Endodermal cell (in vitro differentiated cells): ENCODE results near the gene GAS7. TPM values are rescaled to one million over a fixed set of nuclear protein-coding genes. Genes with fewer than 3 reads are reported as not detected.

Experiments used
- DNase-seq: peaks from one replicate; pipeline ENCODE4 v3.0.0-alpha.2; 2017
- H3K27ac ChIP-seq: 2 replicates; pipeline ENCODE4 v1.5.1; 2013; ENCODE audit warnings: mild to moderate bottlenecking, low read depth, low read length, moderate library complexity
- H3K27me3 ChIP-seq: 2 replicates; pipeline ENCODE4 v1.6.1; 2013; ENCODE audit warnings: mild to moderate bottlenecking, low read length, moderate library complexity; ENCODE audit not compliant: insufficient read depth, control insufficient read depth, poor library complexity, severe bottlenecking
- H3K36me3 ChIP-seq: 2 replicates; pipeline ENCODE4 v1.7.0; 2013; ENCODE audit warnings: mild to moderate bottlenecking, low read length, moderate library complexity; ENCODE audit not compliant: control insufficient read depth, insufficient read depth
- H3K4me1 ChIP-seq: one replicate; pipeline ENCODE4 v1.7.0; 2013; ENCODE audit warnings: low read length; ENCODE audit not compliant: control insufficient read depth, insufficient read depth
- H3K4me3 ChIP-seq: 2 replicates; pipeline ENCODE4 v1.5.1; 2013; ENCODE audit warnings: mild to moderate bottlenecking, low read length, moderate library complexity
- H3K9ac ChIP-seq: 2 replicates; pipeline ENCODE4 v1.6.1; 2013; ENCODE audit warnings: mild to moderate bottlenecking, low read length, moderate library complexity; ENCODE audit not compliant: poor library complexity, severe bottlenecking; ENCODE audit errors: extremely low read depth
- H3K9me3 ChIP-seq: 2 replicates; pipeline ENCODE4 v1.6.1; 2013; ENCODE audit warnings: mild to moderate bottlenecking, low read length, moderate library complexity; ENCODE audit not compliant: control insufficient read depth
- H3K27ac Mint-ChIP-seq: 2 replicates; pipeline ENCODE4 v1.8.0; 2020; ENCODE audit warnings: mixed read lengths
- H3K27me3 Mint-ChIP-seq: 2 replicates; pipeline ENCODE4 v1.8.0; 2021; ENCODE audit warnings: mild to moderate bottlenecking, mixed read lengths; ENCODE audit not compliant: insufficient read depth
- H3K36me3 Mint-ChIP-seq: 2 replicates; pipeline ENCODE4 v1.8.0; 2020; ENCODE audit warnings: low read depth, mixed read lengths
- H3K4me1 Mint-ChIP-seq: 2 replicates; pipeline ENCODE4 v1.8.0; 2020; ENCODE audit warnings: mixed read lengths
- H3K4me3 Mint-ChIP-seq: 2 replicates; pipeline ENCODE4 v1.8.0; 2020; ENCODE audit warnings: mild to moderate bottlenecking, moderate library complexity, mixed read lengths
- H3K9me3 Mint-ChIP-seq: 2 replicates; pipeline ENCODE4 v1.8.0; 2020; ENCODE audit warnings: mild to moderate bottlenecking, mixed read lengths
- CTCF ChIP-seq: fragments of 200-600 bp; sonication (generic); conservative IDR thresholded peaks from 2 replicates; pipeline ENCODE4 v1.5.0; 2021; ENCODE audit warnings: antibody characterized with exemption, mild to moderate bottlenecking
- WGBS, 2 experiments: methylation state at CpG; one replicate each; pipeline versions ENCODE4 v1.1.5 to v1.1.7; 2013; ENCODE audit warnings: missing lambda C conversion rate in 2 of 2, mixed read lengths in 1 of 2; ENCODE audit not compliant: insufficient coverage in 1 of 2, insufficient read length in 1 of 2; 5-methylcytosine and 5-hydroxymethylcytosine counted together
- total RNA-seq, 2 donors: library from RNA; stranded (reverse); fragmentation: NEBNext Ultra II Directional in 1 of 2; extraction: Animal tissue kit (Norgen Biotek cat#: 25700) in 1 of 2; gene quantifications; 2 replicates in 1 of 2; 3 replicates in 1 of 2; pipeline ENCODE4 v1.2.1, GENCODE V29; 2021

The GAS7 gene
- total RNA-seq, 2 donors from 2014 or later, result 8.6 to 14.7 TPM

GRCh38 chr17:9984768-9985167, 213.6 kb downstream of the GAS7 start:
- no peaks in the 10 kb centered on the region for H3K27me3 Mint-ChIP-seq
- no peaks in the 10 kb centered on the region for H3K9me3 ChIP-seq
- DNase-seq, result peak; percentile 45
- no peaks in the 10 kb centered on the region for H3K36me3 ChIP-seq
- H3K4me1 Mint-ChIP-seq, result peaks cover 5% of the 10 kb centered on the region
- H3K9ac ChIP-seq, result no peak overlapping the region
- no peaks in the 10 kb centered on the region for H3K4me1 ChIP-seq
- peaks cover 4% of the 10 kb centered on the region for H3K36me3 Mint-ChIP-seq
- H3K4me3 Mint-ChIP-seq, result no peak overlapping the region
- no peak overlapping the region for H3K27ac Mint-ChIP-seq
- H3K27ac ChIP-seq, result no peak overlapping the region
- H3K27me3 ChIP-seq, result no peaks in the 10 kb centered on the region
- whole genome bisulfite sequencing, 2 experiments, result 96 to 98% methylated on average over 6 to 9 of the region's 9 CpGs
- H3K9me3 Mint-ChIP-seq, result peaks cover 4% of the 10 kb centered on the region
- no peak overlapping the region for H3K4me3 ChIP-seq
- no peak for TF ChIP-seq CTCF

GRCh38 chr17:9982159-9982558, 216.2 kb downstream of the GAS7 start:
- H3K9ac ChIP-seq, result no peak overlapping the region
- no peak overlapping the region for H3K27ac Mint-ChIP-seq
- H3K36me3 Mint-ChIP-seq, result no peaks in the 10 kb centered on the region

GRCh38 chr17:9981344-9981915, 217.0 kb downstream of the GAS7 start:
- H3K9me3 ChIP-seq, result no peaks in the 10 kb centered on the region
- Mint-ChIP-seq H3K36me3 (no peaks in the 10 kb centered on the region), H3K4me1 (no peaks in the 10 kb centered on the region), H3K27ac (no peak overlapping the region), H3K27me3 (no peaks in the 10 kb centered on the region), H3K9me3 (no peaks in the 10 kb centered on the region), H3K4me3 (no peak overlapping the region)
- H3K27ac ChIP-seq, result no peak overlapping the region
- H3K9ac ChIP-seq, result no peak overlapping the region
- no peaks in the 10 kb centered on the region for H3K4me1 ChIP-seq
- H3K27me3 ChIP-seq, result no peaks in the 10 kb centered on the region
- no peak overlapping the region for H3K4me3 ChIP-seq
- H3K36me3 ChIP-seq, result no peaks in the 10 kb centered on the region
- peak; percentile 39 for DNase-seq
- no peak for TF ChIP-seq CTCF
- 87 to 100% methylated on average over 2 to 4 of the region's 4 CpGs for WGBS, 2 experiments

More at GRCh38 chr17:9982159-9982558, 216.2 kb downstream of the GAS7 start:
- WGBS, 2 experiments, result 69 to 82% methylated on average over 2 to 3 of the region's 3 CpGs
- no peak overlapping the region for H3K4me3 ChIP-seq
- no peaks in the 10 kb centered on the region for H3K9me3 Mint-ChIP-seq
- H3K36me3 ChIP-seq, result no peaks in the 10 kb centered on the region
- no peaks in the 10 kb centered on the region for H3K4me1 Mint-ChIP-seq
- H3K27me3 Mint-ChIP-seq, result no peaks in the 10 kb centered on the region
- peak; percentile 84 for TF ChIP-seq CTCF
- H3K4me1 ChIP-seq, result no peaks in the 10 kb centered on the region
- no peak overlapping the region for H3K4me3 Mint-ChIP-seq
- no peaks in the 10 kb centered on the region for H3K9me3 ChIP-seq
- no peak overlapping the region for H3K27ac ChIP-seq
- H3K27me3 ChIP-seq, result no peaks in the 10 kb centered on the region
- peak; percentile 91 for DNase-seq
